C4-2B (cell line): ENCODE data around the gene ZFR.

Experiments used
- ZFX ChIP-seq: fragments of 450-650 bp; IDR thresholded peaks from 2 replicates; pipeline ENCODE4 v1.6.1; 2017
- TF ChIP-seq, protein P1 (sequence below): fragments of 450-650 bp; conservative IDR thresholded peaks from 2 replicates; pipeline ENCODE4 v1.5.1; 2017; ENCODE audit warnings: mild to moderate bottlenecking

DNA sequence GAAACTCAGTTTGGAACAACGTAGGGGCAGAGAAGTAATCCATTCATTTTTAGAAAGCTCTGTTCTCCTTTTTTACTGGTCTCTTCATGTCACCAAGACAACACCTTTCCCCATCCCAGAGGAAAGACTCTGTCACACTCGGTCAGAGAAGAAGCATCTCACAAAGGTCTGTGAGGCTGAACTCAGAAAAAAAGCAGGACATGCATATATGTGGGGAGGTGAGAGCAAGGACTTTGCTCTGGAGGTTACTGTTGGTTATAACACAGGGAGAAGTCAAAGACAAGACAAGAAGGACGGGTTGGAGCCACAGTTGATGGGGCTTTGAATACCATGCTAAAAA is 112.6 kb downstream of the ZFR start:
- TF ChIP-seq, protein P1, sequence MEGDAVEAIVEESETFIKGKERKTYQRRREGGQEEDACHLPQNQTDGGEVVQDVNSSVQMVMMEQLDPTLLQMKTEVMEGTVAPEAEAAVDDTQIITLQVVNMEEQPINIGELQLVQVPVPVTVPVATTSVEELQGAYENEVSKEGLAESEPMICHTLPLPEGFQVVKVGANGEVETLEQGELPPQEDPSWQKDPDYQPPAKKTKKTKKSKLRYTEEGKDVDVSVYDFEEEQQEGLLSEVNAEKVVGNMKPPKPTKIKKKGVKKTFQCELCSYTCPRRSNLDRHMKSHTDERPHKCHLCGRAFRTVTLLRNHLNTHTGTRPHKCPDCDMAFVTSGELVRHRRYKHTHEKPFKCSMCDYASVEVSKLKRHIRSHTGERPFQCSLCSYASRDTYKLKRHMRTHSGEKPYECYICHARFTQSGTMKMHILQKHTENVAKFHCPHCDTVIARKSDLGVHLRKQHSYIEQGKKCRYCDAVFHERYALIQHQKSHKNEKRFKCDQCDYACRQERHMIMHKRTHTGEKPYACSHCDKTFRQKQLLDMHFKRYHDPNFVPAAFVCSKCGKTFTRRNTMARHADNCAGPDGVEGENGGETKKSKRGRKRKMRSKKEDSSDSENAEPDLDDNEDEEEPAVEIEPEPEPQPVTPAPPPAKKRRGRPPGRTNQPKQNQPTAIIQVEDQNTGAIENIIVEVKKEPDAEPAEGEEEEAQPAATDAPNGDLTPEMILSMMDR = no peak
- no peak for TF ChIP-seq ZFX
